ENCODE data around the gene MEGF11.

MEGF11 gene

GRCh38 chr15:66126031-66126441 lies 127.5 kb downstream of the MEGF11 start (continued):
- TF ChIP-seq ZBTB48 (tag by site-specific recombination; IDR thresholded peaks at IDR 0.05) (peak; percentile 46; the same call in 1 of the 2 replicates), PRDM2 (tag by site-specific recombination; IDR thresholded peaks at IDR 0.05; ENCODE audit: borderline replicate concordance) (no peak), KLF9 (tag by site-specific recombination; IDR thresholded peaks at IDR 0.05; ENCODE audit: low read depth) (no peak), ZNF677 (tag by site-specific recombination; IDR thresholded peaks at IDR 0.05) (no peak), KLF10 (tag by site-specific recombination; IDR thresholded peaks at IDR 0.05) (no peak), ZNF10 (tag by site-specific recombination; IDR thresholded peaks at IDR 0.05) (no peak), FEZF1 (tag by site-specific recombination; IDR thresholded peaks at IDR 0.05) (peak; percentile 42; the same call in 1 of the 2 replicates), ZNF600 (tag by site-specific recombination; IDR thresholded peaks at IDR 0.05) (no peak), ZSCAN23 (tag by site-specific recombination; IDR thresholded peaks at IDR 0.05) (no peak), ZBTB7A (tag by site-specific recombination; IDR thresholded peaks at IDR 0.05; ENCODE audit: low read depth) (no peak), ZNF114 (tag by site-specific recombination; IDR thresholded peaks at IDR 0.05) (no peak), SETDB1 (IDR thresholded peaks at IDR 0.05; ENCODE audit: insufficient read length, low read length) (no peak), ZNF26 (tag by site-specific recombination; IDR thresholded peaks at IDR 0.05) (no peak), ZNF354C (tag by site-specific recombination; IDR thresholded peaks at IDR 0.05; ENCODE audit: borderline replicate concordance, low read depth) (no peak), ZNF394 (tag by site-specific recombination; IDR thresholded peaks at IDR 0.05; ENCODE audit: borderline replicate concordance) (no peak), PRDM1 (tag by site-specific recombination; IDR thresholded peaks at IDR 0.05) (no peak)
- TF ChIP-seq, protein P1, sequence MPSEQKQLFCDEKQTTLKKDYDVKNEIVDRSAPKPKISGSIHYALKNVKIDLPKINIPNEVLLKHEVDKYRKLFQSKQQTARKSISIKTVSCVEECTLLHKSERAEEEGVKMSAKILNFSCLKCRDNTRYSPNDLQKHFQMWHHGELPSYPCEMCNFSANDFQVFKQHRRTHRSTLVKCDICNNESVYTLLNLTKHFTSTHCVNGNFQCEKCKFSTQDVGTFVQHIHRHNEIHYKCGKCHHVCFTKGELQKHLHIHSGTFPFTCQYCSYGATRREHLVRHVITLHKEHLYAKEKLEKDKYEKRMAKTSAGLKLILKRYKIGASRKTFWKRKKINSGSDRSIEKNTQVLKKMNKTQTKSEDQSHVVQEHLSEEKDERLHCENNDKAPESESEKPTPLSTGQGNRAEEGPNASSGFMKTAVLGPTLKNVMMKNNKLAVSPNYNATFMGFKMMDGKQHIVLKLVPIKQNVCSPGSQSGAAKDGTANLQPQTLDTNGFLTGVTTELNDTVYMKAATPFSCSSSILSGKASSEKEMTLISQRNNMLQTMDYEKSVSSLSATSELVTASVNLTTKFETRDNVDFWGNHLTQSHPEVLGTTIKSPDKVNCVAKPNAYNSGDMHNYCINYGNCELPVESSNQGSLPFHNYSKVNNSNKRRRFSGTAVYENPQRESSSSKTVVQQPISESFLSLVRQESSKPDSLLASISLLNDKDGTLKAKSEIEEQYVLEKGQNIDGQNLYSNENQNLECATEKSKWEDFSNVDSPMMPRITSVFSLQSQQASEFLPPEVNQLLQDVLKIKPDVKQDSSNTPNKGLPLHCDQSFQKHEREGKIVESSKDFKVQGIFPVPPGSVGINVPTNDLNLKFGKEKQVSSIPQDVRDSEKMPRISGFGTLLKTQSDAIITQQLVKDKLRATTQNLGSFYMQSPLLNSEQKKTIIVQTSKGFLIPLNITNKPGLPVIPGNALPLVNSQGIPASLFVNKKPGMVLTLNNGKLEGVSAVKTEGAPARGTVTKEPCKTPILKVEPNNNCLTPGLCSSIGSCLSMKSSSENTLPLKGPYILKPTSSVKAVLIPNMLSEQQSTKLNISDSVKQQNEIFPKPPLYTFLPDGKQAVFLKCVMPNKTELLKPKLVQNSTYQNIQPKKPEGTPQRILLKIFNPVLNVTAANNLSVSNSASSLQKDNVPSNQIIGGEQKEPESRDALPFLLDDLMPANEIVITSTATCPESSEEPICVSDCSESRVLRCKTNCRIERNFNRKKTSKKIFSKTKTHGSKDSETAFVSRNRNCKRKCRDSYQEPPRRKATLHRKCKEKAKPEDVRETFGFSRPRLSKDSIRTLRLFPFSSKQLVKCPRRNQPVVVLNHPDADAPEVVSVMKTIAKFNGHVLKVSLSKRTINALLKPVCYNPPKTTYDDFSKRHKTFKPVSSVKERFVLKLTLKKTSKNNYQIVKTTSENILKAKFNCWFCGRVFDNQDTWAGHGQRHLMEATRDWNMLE (tag by site-specific recombination; conservative IDR thresholded peaks at IDR 0.05; ENCODE audit: low read depth) = no peak
- TF ChIP-seq, protein P2, sequence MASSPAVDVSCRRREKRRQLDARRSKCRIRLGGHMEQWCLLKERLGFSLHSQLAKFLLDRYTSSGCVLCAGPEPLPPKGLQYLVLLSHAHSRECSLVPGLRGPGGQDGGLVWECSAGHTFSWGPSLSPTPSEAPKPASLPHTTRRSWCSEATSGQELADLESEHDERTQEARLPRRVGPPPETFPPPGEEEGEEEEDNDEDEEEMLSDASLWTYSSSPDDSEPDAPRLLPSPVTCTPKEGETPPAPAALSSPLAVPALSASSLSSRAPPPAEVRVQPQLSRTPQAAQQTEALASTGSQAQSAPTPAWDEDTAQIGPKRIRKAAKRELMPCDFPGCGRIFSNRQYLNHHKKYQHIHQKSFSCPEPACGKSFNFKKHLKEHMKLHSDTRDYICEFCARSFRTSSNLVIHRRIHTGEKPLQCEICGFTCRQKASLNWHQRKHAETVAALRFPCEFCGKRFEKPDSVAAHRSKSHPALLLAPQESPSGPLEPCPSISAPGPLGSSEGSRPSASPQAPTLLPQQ (tag by site-specific recombination; IDR thresholded peaks at IDR 0.05) = no peak
- TF ChIP-seq, protein P3, sequence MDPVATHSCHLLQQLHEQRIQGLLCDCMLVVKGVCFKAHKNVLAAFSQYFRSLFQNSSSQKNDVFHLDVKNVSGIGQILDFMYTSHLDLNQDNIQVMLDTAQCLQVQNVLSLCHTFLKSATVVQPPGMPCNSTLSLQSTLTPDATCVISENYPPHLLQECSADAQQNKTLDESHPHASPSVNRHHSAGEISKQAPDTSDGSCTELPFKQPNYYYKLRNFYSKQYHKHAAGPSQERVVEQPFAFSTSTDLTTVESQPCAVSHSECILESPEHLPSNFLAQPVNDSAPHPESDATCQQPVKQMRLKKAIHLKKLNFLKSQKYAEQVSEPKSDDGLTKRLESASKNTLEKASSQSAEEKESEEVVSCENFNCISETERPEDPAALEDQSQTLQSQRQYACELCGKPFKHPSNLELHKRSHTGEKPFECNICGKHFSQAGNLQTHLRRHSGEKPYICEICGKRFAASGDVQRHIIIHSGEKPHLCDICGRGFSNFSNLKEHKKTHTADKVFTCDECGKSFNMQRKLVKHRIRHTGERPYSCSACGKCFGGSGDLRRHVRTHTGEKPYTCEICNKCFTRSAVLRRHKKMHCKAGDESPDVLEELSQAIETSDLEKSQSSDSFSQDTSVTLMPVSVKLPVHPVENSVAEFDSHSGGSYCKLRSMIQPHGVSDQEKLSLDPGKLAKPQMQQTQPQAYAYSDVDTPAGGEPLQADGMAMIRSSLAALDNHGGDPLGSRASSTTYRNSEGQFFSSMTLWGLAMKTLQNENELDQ (tag by site-specific recombination; IDR thresholded peaks at IDR 0.05; ENCODE audit: low read depth) = no peak
- TF ChIP-seq, protein P4, sequence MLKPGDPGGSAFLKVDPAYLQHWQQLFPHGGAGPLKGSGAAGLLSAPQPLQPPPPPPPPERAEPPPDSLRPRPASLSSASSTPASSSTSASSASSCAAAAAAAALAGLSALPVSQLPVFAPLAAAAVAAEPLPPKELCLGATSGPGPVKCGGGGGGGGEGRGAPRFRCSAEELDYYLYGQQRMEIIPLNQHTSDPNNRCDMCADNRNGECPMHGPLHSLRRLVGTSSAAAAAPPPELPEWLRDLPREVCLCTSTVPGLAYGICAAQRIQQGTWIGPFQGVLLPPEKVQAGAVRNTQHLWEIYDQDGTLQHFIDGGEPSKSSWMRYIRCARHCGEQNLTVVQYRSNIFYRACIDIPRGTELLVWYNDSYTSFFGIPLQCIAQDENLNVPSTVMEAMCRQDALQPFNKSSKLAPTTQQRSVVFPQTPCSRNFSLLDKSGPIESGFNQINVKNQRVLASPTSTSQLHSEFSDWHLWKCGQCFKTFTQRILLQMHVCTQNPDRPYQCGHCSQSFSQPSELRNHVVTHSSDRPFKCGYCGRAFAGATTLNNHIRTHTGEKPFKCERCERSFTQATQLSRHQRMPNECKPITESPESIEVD (tag by site-specific recombination; IDR thresholded peaks at IDR 0.05) = peak; percentile 72
